Measurements from ENCODE around the gene PLA2G2C.

PLA2G2C gene

DNA sequence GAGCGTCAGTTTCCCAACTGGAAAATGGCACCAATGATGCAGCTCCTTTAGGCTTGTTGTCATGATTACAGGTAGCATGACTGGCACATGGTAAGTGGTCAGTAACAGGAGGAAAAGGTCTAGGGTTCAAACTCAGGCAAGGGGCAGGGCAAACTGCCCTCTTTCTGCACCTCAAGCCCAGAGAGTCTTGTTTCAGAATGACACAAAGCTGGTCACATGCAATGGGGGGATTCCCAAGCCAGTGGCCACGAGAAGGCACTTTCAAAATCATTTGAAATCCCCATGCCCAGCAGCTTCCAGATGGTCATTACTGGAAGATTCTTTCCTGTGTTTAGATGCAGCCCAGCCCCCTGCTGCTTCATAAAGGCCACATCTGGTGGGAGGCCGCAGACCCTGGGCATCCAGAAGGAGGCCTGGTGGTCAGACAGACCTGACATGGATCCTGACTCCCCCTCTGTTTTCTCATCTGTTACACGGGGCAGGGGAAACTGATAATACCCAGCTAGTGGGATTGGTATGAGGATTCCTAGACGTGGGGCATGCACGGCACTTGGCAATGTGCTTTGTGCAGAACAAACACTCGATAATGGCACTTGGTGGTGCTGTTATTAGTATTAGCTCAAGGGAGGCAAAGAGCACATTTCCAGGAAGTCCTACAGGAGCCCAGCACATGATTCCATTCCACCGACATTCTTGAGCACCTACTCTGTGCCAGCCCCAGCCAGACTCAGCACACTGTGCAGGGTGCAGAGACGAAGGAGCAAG is 60.1 kb downstream of the PLA2G2C start:
- Histone ChIP-seq H3K4me2 (ENCODE audit: low read depth, low read length) (no peak overlapping the region), H3K79me2 (ENCODE audit: low read length) (no peaks in the 10 kb centered on the region), H3K9me3 (replicated peaks; ENCODE audit: insufficient read depth, low read length) (no peaks in the 10 kb centered on the region), H3F3A (ENCODE audit: insufficient read depth, low read length) (no peaks in the 10 kb centered on the region), H3K9ac (ENCODE audit: low read length) (no peak overlapping the region), H3K27ac (ENCODE audit: low read length) (no peak overlapping the region), H3K9me2 (replicated peaks; ENCODE audit: insufficient read depth, low read length) (no peaks in the 10 kb centered on the region), H3K27me3 (replicated peaks; ENCODE audit: insufficient read depth, low read length) (peaks cover 7% of the 10 kb centered on the region; the same call in 1 of the 2 replicates), H3K4me3 (ENCODE audit: low read length) (no peak overlapping the region), H3K36me3 (replicated peaks; ENCODE audit: insufficient read depth, low read length) (no peaks in the 10 kb centered on the region), H2AFZ (ENCODE audit: low read length) (no peak overlapping the region), H3K4me1 (ENCODE audit: low read length) (0 out of 2 replicates have a peak, but pooled peaks cover 7% of the 10 kb centered on the region), H4K20me1 (ENCODE audit: insufficient read depth, low read length) (no peaks in the 10 kb centered on the region)
- no peak for DNase-seq
- TF ChIP-seq EZH2phosphoT487 (IDR thresholded peaks at IDR 0.05; ENCODE audit: low read length) (no peak), EZH2 (optimal IDR thresholded peaks at IDR 0.05; ENCODE audit: low read depth, low read length) (no peak)
- TF ChIP-seq, protein P1, sequence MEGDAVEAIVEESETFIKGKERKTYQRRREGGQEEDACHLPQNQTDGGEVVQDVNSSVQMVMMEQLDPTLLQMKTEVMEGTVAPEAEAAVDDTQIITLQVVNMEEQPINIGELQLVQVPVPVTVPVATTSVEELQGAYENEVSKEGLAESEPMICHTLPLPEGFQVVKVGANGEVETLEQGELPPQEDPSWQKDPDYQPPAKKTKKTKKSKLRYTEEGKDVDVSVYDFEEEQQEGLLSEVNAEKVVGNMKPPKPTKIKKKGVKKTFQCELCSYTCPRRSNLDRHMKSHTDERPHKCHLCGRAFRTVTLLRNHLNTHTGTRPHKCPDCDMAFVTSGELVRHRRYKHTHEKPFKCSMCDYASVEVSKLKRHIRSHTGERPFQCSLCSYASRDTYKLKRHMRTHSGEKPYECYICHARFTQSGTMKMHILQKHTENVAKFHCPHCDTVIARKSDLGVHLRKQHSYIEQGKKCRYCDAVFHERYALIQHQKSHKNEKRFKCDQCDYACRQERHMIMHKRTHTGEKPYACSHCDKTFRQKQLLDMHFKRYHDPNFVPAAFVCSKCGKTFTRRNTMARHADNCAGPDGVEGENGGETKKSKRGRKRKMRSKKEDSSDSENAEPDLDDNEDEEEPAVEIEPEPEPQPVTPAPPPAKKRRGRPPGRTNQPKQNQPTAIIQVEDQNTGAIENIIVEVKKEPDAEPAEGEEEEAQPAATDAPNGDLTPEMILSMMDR (IDR thresholded peaks at IDR 0.05; ENCODE audit: low read length), result no peak

DNA sequence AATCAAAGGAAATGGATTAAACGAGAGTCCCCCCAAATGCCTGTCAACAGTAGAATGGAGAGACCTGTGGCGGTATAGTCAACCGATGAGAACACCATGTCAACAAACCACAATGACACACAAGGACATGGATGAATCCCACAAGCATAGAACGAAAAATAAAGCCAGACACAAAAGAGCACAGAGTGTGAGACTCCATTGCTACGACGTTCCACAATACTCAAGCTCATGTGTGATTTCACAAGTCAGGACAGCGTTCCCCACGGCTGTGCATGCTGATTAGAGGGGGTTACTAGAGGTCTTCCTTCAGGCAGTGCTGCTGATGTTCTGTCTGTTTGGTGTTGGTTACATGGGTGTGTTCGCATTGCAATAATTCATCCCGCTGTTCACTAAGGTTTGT is 61.2 kb downstream of the PLA2G2C start:
- H3K4me3 ChIP-seq (ENCODE audit: low read length), result no peak overlapping the region
- TF ChIP-seq, protein P1 (IDR thresholded peaks at IDR 0.05; ENCODE audit: low read length), result no peak
- TF ChIP-seq EZH2phosphoT487 (IDR thresholded peaks at IDR 0.05; ENCODE audit: low read length) (no peak), EZH2 (optimal IDR thresholded peaks at IDR 0.05; ENCODE audit: low read depth, low read length) (no peak)
- H3K4me1 ChIP-seq (ENCODE audit: low read length), result 0 out of 2 replicates have a peak, but pooled peaks cover 7% of the 10 kb centered on the region
- no peaks in the 10 kb centered on the region for H3K9me3 ChIP-seq (replicated peaks; ENCODE audit: insufficient read depth, low read length)
- H3K79me2 ChIP-seq (ENCODE audit: low read length), result no peaks in the 10 kb centered on the region
- no peaks in the 10 kb centered on the region for H3K9me2 ChIP-seq (replicated peaks; ENCODE audit: insufficient read depth, low read length)
- H3K36me3 ChIP-seq (replicated peaks; ENCODE audit: insufficient read depth, low read length), result no peaks in the 10 kb centered on the region
- H2AFZ ChIP-seq (ENCODE audit: low read length), result no peak overlapping the region
- H3K27me3 ChIP-seq (replicated peaks; ENCODE audit: insufficient read depth, low read length), result peaks cover 13% of the 10 kb centered on the region
- no peak overlapping the region for H3K4me2 ChIP-seq (ENCODE audit: low read depth, low read length)
- H3K27ac ChIP-seq (ENCODE audit: low read length), result no peak overlapping the region
- H3F3A ChIP-seq (ENCODE audit: insufficient read depth, low read length), result no peaks in the 10 kb centered on the region
- no peaks in the 10 kb centered on the region for H4K20me1 ChIP-seq (ENCODE audit: insufficient read depth, low read length)
- H3K9ac ChIP-seq (ENCODE audit: low read length), result no peak overlapping the region
- no peak for DNase-seq

DNA sequence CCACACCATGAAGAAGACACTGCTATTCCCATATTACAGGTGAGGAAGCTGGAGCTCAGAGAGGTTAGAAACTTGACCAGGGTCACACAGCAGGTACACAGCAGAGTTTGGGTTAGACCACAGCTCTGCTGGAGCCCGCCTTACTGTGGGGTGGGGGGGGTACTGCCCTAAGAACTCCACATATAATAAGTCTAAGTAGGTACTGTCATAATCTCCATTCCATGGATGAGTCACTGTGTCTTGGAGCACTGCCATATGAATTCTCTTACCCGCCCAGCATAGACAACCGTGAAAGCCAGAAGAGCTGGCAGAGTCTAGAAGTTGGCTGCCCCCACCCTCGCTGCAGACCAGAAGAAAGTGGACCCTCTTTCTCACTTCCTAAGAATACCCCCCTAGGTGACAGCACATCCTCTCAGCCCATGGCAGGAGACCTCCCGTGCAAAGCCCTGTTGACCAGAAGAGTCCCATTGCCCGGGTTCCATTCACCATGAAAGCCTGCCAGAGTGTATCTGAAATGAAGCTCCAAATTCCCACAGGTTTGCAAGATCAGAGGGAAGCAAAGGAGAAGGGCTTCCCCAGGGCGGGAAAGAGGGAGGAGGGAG is 61.8 kb downstream of the PLA2G2C start:
- Histone ChIP-seq H3K4me2 (ENCODE audit: low read depth, low read length) (no peak overlapping the region), H3K27me3 (replicated peaks; ENCODE audit: insufficient read depth, low read length) (peaks cover 13% of the 10 kb centered on the region), H2AFZ (ENCODE audit: low read length) (no peak overlapping the region), H3F3A (ENCODE audit: insufficient read depth, low read length) (no peaks in the 10 kb centered on the region), H3K4me1 (ENCODE audit: low read length) (0 out of 2 replicates have a peak, but pooled peaks cover 7% of the 10 kb centered on the region), H3K36me3 (replicated peaks; ENCODE audit: insufficient read depth, low read length) (no peaks in the 10 kb centered on the region), H3K27ac (ENCODE audit: low read length) (no peak overlapping the region), H3K4me3 (ENCODE audit: low read length) (no peak overlapping the region), H3K79me2 (ENCODE audit: low read length) (no peaks in the 10 kb centered on the region), H3K9ac (ENCODE audit: low read length) (no peak overlapping the region), H4K20me1 (ENCODE audit: insufficient read depth, low read length) (no peaks in the 10 kb centered on the region), H3K9me3 (replicated peaks; ENCODE audit: insufficient read depth, low read length) (no peaks in the 10 kb centered on the region), H3K9me2 (replicated peaks; ENCODE audit: insufficient read depth, low read length) (no peaks in the 10 kb centered on the region)
- DNase-seq, result no peak
- TF ChIP-seq EZH2phosphoT487 (IDR thresholded peaks at IDR 0.05; ENCODE audit: low read length) (no peak), EZH2 (optimal IDR thresholded peaks at IDR 0.05; ENCODE audit: low read depth, low read length) (no peak)
- TF ChIP-seq, protein P1 (IDR thresholded peaks at IDR 0.05; ENCODE audit: low read length), result no peak
